Suprapubic skin (tissue), 4 donors: Measurements from ENCODE around the gene CCDC158. TPM values are rescaled to one million over a fixed set of nuclear protein-coding genes. Genes with fewer than 3 reads are reported as not detected.
"Not testable (repeated sequence)": the region's sequence is repeated elsewhere in the genome, so short reads cannot be mapped to it uniquely, and the experiment has no call there.

ENCODE experiments used
- DNase-seq, 2 donors: peaks; one replicate each; pipeline ENCODE4 v3.0.0-alpha.2; 2019; ENCODE audit warnings: low spot score in 2 of 2
- H3K27ac ChIP-seq: fragments of 200-600 bp; sonication (generic); one replicate; pipeline ENCODE4 v1.5.1; 2019
- H3K27me3 ChIP-seq: fragments of 200-600 bp; sonication (generic); one replicate; pipeline ENCODE4 v1.5.1; 2019
- H3K36me3 ChIP-seq: fragments of 200-600 bp; sonication (generic); one replicate; pipeline ENCODE4 v1.5.1; 2019
- H3K4me1 ChIP-seq: fragments of 200-600 bp; sonication (generic); one replicate; pipeline ENCODE4 v1.5.1; 2019
- H3K4me3 ChIP-seq: fragments of 200-600 bp; sonication (generic); one replicate; pipeline ENCODE4 v1.5.1; 2019; ENCODE audit warnings: mild to moderate bottlenecking
- H3K9me3 ChIP-seq: fragments of 200-600 bp; sonication (generic); one replicate; pipeline ENCODE4 v1.5.1; 2019
- CTCF ChIP-seq, 2 donors: fragments of 200-600 bp in 1 of 2; fragments of 450-650 bp in 1 of 2; sonication (generic) in 1 of 2; IDR thresholded peaks; one replicate each; pipeline ENCODE4 v1.5.1; 2016 to 2019; ENCODE audit warnings: antibody characterized with exemption in 2 of 2, mild to moderate bottlenecking in 1 of 2, moderate library complexity in 1 of 2
- EP300 ChIP-seq: sonication (generic); formaldehyde crosslinking; IDR thresholded peaks from one replicate; pipeline ENCODE4 v1.6.1; 2017; ENCODE audit warnings: antibody characterized with exemption
- POLR2A ChIP-seq, 2 donors: fragments of 450-650 bp; IDR thresholded peaks; one replicate each; pipeline ENCODE4 v1.6.1; 2017; ENCODE audit warnings: antibody characterized with exemption in 2 of 2, mild to moderate bottlenecking in 2 of 2, moderate library complexity in 2 of 2
- POLR2AphosphoS5 ChIP-seq, 3 donors: sonication (generic); formaldehyde crosslinking; IDR thresholded peaks; one replicate each; pipeline ENCODE4 v1.6.1; 2017; ENCODE audit warnings: antibody characterized with exemption in 3 of 3
- WGBS: methylation state at CpG from one replicate; pipeline ENCODE4 v1.1.5; 2018; 5-methylcytosine and 5-hydroxymethylcytosine counted together
- total RNA-seq, 4 donors: library from RNA; depleted of rRNA; stranded (reverse); fragments of >200 nt; gene quantifications; one replicate each; pipeline ENCODE4 v1.1.0, GENCODE V29; 2016

CCDC158 gene
- total RNA-seq, 4 donors from 2014 or later, result 0.72 TPM; not detected in 3

GRCh38 chr4:76292730-76293129 is 128.2 kb downstream of the CCDC158 start:
- no peak for DNase-seq
- H3K27ac ChIP-seq, result no peak overlapping the region
- H3K4me3 ChIP-seq, result no peak overlapping the region
- TF ChIP-seq POLR2A (IDR thresholded peaks at IDR 0.05) (no peak), EP300 (no peak), POLR2AphosphoS5 (IDR thresholded peaks at IDR 0.05) (no peak), CTCF (IDR thresholded peaks at IDR 0.05) (no peak)
- no peaks in the 10 kb centered on the region for H3K9me3 ChIP-seq
- H3K27me3 ChIP-seq, result no peaks in the 10 kb centered on the region
- WGBS, result 80% methylated on average over 3 of the region's 3 CpGs
- H3K36me3 ChIP-seq, result no peaks in the 10 kb centered on the region
- no peaks in the 10 kb centered on the region for H3K4me1 ChIP-seq

GRCh38 chr4:76287811-76288210 is 133.1 kb downstream of the CCDC158 start:
- 83% methylated on average over 3 of the region's 3 CpGs for WGBS
- not testable (repeated sequence) for DNase-seq, H3K36me3 ChIP-seq

GRCh38 chr4:76283900-76284299 is 137.0 kb downstream of the CCDC158 start:
- TF ChIP-seq POLR2AphosphoS5 (IDR thresholded peaks at IDR 0.05) (no peak), CTCF (IDR thresholded peaks at IDR 0.05) (no peak), POLR2A (IDR thresholded peaks at IDR 0.05) (no peak)
- no peak overlapping the region for H3K27ac ChIP-seq
- DNase-seq, result no peak
- no peaks in the 10 kb centered on the region for H3K27me3 ChIP-seq
- no peaks in the 10 kb centered on the region for H3K9me3 ChIP-seq
- no peaks in the 10 kb centered on the region for H3K4me1 ChIP-seq
- 75% methylated on average over 4 of the region's 4 CpGs for WGBS
- no peaks in the 10 kb centered on the region for H3K36me3 ChIP-seq
- H3K4me3 ChIP-seq, result no peak overlapping the region

More at GRCh38 chr4:76287811-76288210, 133.1 kb downstream of the CCDC158 start:
- not testable (repeated sequence) for H3K27me3 ChIP-seq, H3K4me3 ChIP-seq, H3K4me1 ChIP-seq, H3K27ac ChIP-seq, H3K9me3 ChIP-seq

GRCh38 chr4:76282941-76283689 is 137.8 kb downstream of the CCDC158 start:
- Histone ChIP-seq H3K4me1 (no peaks in the 10 kb centered on the region), H3K27me3 (no peaks in the 10 kb centered on the region), H3K27ac (no peak overlapping the region), H3K4me3 (no peak overlapping the region), H3K9me3 (no peaks in the 10 kb centered on the region), H3K36me3 (no peaks in the 10 kb centered on the region)
- TF ChIP-seq POLR2AphosphoS5 (IDR thresholded peaks at IDR 0.05) (no peak), EP300 (no peak), CTCF (IDR thresholded peaks at IDR 0.05) (no peak), POLR2A (IDR thresholded peaks at IDR 0.05) (no peak)
- no peak for DNase-seq
- 78% methylated on average over 6 of the region's 6 CpGs for WGBS

GRCh38 chr4:76281594-76281993 is 139.3 kb downstream of the CCDC158 start:
- H3K9me3 ChIP-seq, DNase-seq, H3K36me3 ChIP-seq, H3K27ac ChIP-seq, H3K27me3 ChIP-seq, H3K4me1 ChIP-seq, H3K4me3 ChIP-seq: not testable (repeated sequence)
- WGBS, result 62% methylated on average over 6 of the region's 6 CpGs

- no peaks in the 10 kb centered on the region for H3K9me3 ChIP-seq
- no peaks in the 10 kb centered on the region for H3K27me3 ChIP-seq
- TF ChIP-seq POLR2A (IDR thresholded peaks at IDR 0.05) (no peak), EP300 (no peak), CTCF (IDR thresholded peaks at IDR 0.05) (no peak), POLR2AphosphoS5 (IDR thresholded peaks at IDR 0.05) (no peak)
- H3K4me3 ChIP-seq, result no peak overlapping the region
- H3K36me3 ChIP-seq, result no peaks in the 10 kb centered on the region
- no peaks in the 10 kb centered on the region for H3K4me1 ChIP-seq
- H3K27ac ChIP-seq, result no peak overlapping the region
- WGBS, result 85% methylated on average over 6 of the region's 6 CpGs
- DNase-seq, result no peak
These were observed 140.2 kb downstream of the CCDC158 start for GRCh38 chr4:76280488-76281441.
